Small intestine (tissue), 7 donors: ENCODE results near the gene GLB1L3. TPM values are rescaled to one million over a fixed set of nuclear protein-coding genes. Genes with fewer than 3 reads are reported as not detected.

Experiments
- DNase-seq, 2 donors: peaks; one replicate each; pipeline versions ENCODE4 v3.0.0 to v3.0.0-alpha.2; 2013
- FAIRE-seq: peaks from 2 replicates; lab custom pipeline; 2012; peaks lifted over from hg19 to GRCh38; lab: Jason Lieb, UNC
- H3K27ac ChIP-seq, 3 donors: one replicate each; pipeline ENCODE4 v1.5.1; 2013; ENCODE audit warnings: low read length in 2 of 3, mild to moderate bottlenecking in 2 of 3, control low read depth in 1 of 3, inconsistent platforms in 1 of 3, low read depth in 1 of 3, moderate library complexity in 1 of 3
- H3K27me3 ChIP-seq, 3 donors: one replicate each; pipeline ENCODE4 v1.6.1; 2013; ENCODE audit warnings: low read length in 3 of 3, inconsistent platforms in 1 of 3; ENCODE audit not compliant: control insufficient read depth in 3 of 3, insufficient read depth in 3 of 3
- H3K36me3 ChIP-seq, 3 donors: one replicate each; pipeline ENCODE4 v1.6.1; 2013; ENCODE audit warnings: low read length in 3 of 3, inconsistent platforms in 1 of 3, low read depth in 1 of 3, mild to moderate bottlenecking in 1 of 3, moderate library complexity in 1 of 3; ENCODE audit not compliant: control insufficient read depth in 3 of 3, insufficient read depth in 2 of 3
- H3K4me1 ChIP-seq, 3 donors: one replicate each; pipeline ENCODE4 v1.6.1; 2013; ENCODE audit warnings: low read length in 2 of 3, inconsistent platforms in 1 of 3, low read depth in 1 of 3, mild to moderate bottlenecking in 1 of 3, moderate library complexity in 1 of 3; ENCODE audit not compliant: control insufficient read depth in 3 of 3, insufficient read depth in 2 of 3
- H3K4me3 ChIP-seq, 3 donors: one replicate each; pipeline ENCODE4 v1.5.1; 2013; ENCODE audit warnings: low read length in 3 of 3, control low read depth in 1 of 3, inconsistent platforms in 1 of 3, low read depth in 1 of 3, mild to moderate bottlenecking in 1 of 3, moderate library complexity in 1 of 3
- H3K9me3 ChIP-seq, 2 donors: one replicate each; pipeline ENCODE4 v1.6.1; 2013; ENCODE audit warnings: low read depth in 1 of 2, low read length in 1 of 2; ENCODE audit not compliant: control insufficient read depth in 2 of 2, insufficient read depth in 1 of 2
- WGBS, 3 donors: extraction: QIAGEN DNeasy Blood & Tissue Kit; methylation state at CpG; one replicate each; pipeline ENCODE4 v1.1.7; 2013; 5-methylcytosine and 5-hydroxymethylcytosine counted together
- polyA plus RNA-seq, 4 donors: library from polyadenylated mRNA; stranded (reverse) in 3 of 4; unstranded in 1 of 4; fragments of 200-250 nt in 3 of 4; fragments of 120-200 nt in 1 of 4; gene quantifications; one replicate each; pipeline versions ENCODE4 v1.2.1 to v1.2.3, GENCODE V29; 2013
- donor health status: healthy with polysubstance abuse.
- donor health status: control.
- donor health status: control.
- donor health status: Bipolar disorder and iron deficiency.
- donor health status: healthy.

GLB1L3 gene
- polyA plus RNA-seq, 4 donors = 0.01 to 0.04 TPM; not detected in 2

DNA sequence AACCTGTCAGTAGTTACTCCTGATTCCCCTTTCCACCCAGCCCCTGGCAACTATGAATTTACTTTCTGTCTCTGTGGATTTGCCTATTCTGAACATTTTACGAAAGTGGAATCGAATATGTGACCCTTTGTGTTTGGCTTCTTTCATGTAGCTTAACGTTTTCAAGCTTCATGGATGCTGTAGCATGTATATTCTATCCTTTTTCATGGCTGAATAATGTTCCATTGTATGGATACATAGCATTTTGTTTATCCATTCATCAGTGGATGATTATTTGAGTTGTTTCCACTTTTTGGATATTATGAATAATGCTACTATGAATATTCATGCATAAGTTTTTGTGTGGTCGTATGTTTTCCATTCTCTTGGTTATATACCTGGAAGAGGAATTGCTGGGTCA lies 46.4 kb downstream of the GLB1L3 start:
- 82 to 86% (median 84%) methylated on average over 4 of the region's 4 CpGs for WGBS, 3 donors
- no peak for FAIRE-seq
- H3K4me3 ChIP-seq = no peak overlapping the region
- no peak for DNase-seq
- H3K36me3 ChIP-seq = no peaks in the 10 kb centered on the region
- H3K9me3 ChIP-seq = peaks cover 0 to 3% of the 10 kb centered on the region in 2 donors
- H3K27ac ChIP-seq = no peak overlapping the region
- H3K4me1 ChIP-seq = no peaks in the 10 kb centered on the region
- no peaks in the 10 kb centered on the region for H3K27me3 ChIP-seq

GRCh38 chr11:134328433-134328832 lies 52.3 kb downstream of the GLB1L3 start:
- no peak overlapping the region for H3K27ac ChIP-seq
- DNase-seq = no peak
- H3K4me1 ChIP-seq = peaks cover 0 to 6% (median 0%) of the 10 kb centered on the region in 3 donors
- H3K27me3 ChIP-seq = peaks cover 0 to 11% (median 3%) of the 10 kb centered on the region in 3 donors
- no peaks in the 10 kb centered on the region for H3K36me3 ChIP-seq
- no peaks in the 10 kb centered on the region for H3K9me3 ChIP-seq
- 83 to 100% (median 95%) methylated on average over 1 of the region's 1 CpG for WGBS, 3 donors
- FAIRE-seq = no peak
- H3K4me3 ChIP-seq = no peak overlapping the region

DNA sequence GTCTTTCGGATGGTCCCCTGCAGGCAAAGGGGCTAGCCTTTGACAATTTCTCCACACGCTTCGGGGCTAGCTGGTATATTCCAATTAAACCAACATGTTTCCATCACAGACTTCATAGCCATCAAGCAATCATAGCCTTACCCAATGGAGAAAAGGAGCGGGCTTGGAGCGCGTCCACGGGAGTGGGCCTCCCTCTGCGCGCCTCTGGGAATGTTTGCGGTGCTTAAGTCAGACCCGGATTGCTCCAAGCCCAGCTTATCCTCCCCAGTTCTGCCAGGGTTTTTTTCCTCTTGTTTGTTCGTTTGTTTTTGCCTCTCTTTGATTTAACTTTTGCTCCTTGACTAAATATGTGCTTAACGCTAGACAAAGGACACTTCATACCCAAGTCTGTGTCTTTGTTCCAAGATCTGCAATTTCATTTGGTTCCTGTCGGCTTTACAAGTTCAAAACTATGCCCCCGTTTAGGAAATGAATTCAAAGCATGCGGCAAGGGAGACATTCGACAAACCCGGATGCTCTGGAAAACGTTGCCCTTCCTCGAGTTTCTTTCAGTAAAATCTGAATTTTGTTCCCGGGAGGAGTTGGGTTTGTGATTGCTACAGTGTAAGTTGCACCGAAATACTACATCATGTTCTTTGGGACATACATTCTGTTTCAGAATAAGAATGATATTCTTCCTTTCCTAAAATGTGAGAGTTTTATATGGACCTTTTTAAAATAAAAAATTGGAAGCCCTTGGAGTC lies 54.6 kb downstream of the GLB1L3 start:
- 32 to 37% (median 34%) methylated on average over 22 of the region's 22 CpGs for WGBS, 3 donors
- no peak for FAIRE-seq
- H3K9me3 ChIP-seq = no peaks in the 10 kb centered on the region
- peak; percentile 12 to 31 for DNase-seq
- no peaks in the 10 kb centered on the region for H3K36me3 ChIP-seq
- H3K27me3 ChIP-seq = peaks cover 0 to 11% (median 3%) of the 10 kb centered on the region in 3 donors
- H3K4me1 ChIP-seq = peaks cover 0 to 6% (median 0%) of the 10 kb centered on the region in 3 donors
- H3K27ac ChIP-seq = no peak overlapping the region
- peak overlapping the region in 2 of 3 donors; percentile 30 to 41 for H3K4me3 ChIP-seq

DNA sequence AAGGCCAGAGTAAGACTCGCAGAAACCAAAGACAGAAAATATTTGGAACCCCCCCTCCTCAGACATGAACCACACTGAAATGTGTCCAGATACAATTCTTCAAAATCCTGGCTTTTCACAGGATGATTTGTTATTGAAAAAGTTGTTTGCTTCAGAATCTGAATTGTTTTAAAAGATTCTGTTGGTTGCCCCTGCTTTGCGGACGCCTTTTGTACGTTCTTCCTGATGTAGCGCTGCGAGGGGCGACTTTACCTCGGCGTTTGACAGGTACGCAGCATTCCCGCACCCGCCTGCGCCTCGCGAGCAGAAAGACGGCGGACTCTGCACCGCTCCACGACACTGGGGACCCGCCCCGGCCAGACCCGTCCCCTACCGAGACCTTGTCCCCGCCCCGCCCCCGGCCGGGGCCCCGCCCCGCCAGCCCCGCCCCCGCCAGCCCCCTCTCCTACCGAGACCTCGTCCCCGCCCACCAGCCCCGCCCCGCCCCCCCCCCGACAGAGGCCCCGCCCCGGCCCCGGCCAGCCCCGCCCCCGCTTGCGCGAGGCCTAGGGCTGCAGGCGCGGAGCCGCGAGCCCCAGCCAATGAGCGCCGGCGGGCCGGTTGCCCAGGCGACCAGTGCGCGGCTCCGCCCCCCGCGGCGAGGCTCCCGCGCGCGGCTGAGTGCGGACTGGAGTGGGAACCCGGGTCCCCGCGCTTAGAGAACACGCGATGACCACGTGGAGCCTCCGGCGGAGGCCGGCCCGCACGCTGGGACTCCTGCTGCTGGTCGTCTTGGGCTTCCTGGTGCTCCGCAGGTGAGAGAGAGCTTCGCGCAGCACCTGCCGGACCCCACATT lies 55.4 kb downstream of the GLB1L3 start, which contains the start of gene GLB1L2:
TSS of gene GLB1L2 (plus strand) at position 635 of the 835 bp plus-strand sequence. CDS start at position 709, 74 bp downstream.
- H3K9me3 ChIP-seq = no peaks in the 10 kb centered on the region
- no peaks in the 10 kb centered on the region for H3K36me3 ChIP-seq
- FAIRE-seq (no peak), DNase-seq (peak; percentile 84 to 85)
- peaks cover 0 to 6% (median 0%) of the 10 kb centered on the region in 3 donors for H3K4me1 ChIP-seq
- H3K27ac ChIP-seq = no peak within 1 kb of the TSS
- H3K4me3 ChIP-seq = peak within 1 kb of the TSS; percentile 40 to 60 (median 56)
- WGBS, 3 donors = 1% methylated on average over 59 to 80 of the region's 80 CpGs
- H3K27me3 ChIP-seq = peaks cover 0 to 11% (median 3%) of the 10 kb centered on the region in 3 donors

- Histone ChIP-seq H3K36me3 (no peaks in the 10 kb centered on the region), H3K27me3 (peaks cover 0 to 11% (median 3%) of the 10 kb centered on the region in 3 donors), H3K9me3 (no peaks in the 10 kb centered on the region), H3K4me3 (peak overlapping the region; percentile 40 to 60 (median 56)), H3K27ac (no peak overlapping the region), H3K4me1 (peaks cover 0 to 6% (median 0%) of the 10 kb centered on the region in 3 donors)
- WGBS, 3 donors = 0 to 1% (median 1%) methylated on average over 16 to 40 of the region's 40 CpGs
- FAIRE-seq (no peak), DNase-seq (peak; percentile 41 to 64)
Observed at GRCh38 chr11:134332189-134332631, 56.0 kb downstream of the GLB1L3 start.

GRCh38 chr11:134332782-134333181 lies 56.6 kb downstream of the GLB1L3 start:
- H3K9me3 ChIP-seq = no peaks in the 10 kb centered on the region
- H3K27me3 ChIP-seq = peaks cover 0 to 11% (median 3%) of the 10 kb centered on the region in 3 donors
- peaks cover 0 to 6% (median 0%) of the 10 kb centered on the region in 3 donors for H3K4me1 ChIP-seq
- FAIRE-seq (no peak), DNase-seq (no peak)
- peak overlapping the region in 1 of 3 donors; percentile 60 for H3K4me3 ChIP-seq
- H3K27ac ChIP-seq = no peak overlapping the region
- 74 to 93% (median 80%) methylated on average over 7 of the region's 7 CpGs for WGBS, 3 donors
- H3K36me3 ChIP-seq = no peaks in the 10 kb centered on the region

DNA sequence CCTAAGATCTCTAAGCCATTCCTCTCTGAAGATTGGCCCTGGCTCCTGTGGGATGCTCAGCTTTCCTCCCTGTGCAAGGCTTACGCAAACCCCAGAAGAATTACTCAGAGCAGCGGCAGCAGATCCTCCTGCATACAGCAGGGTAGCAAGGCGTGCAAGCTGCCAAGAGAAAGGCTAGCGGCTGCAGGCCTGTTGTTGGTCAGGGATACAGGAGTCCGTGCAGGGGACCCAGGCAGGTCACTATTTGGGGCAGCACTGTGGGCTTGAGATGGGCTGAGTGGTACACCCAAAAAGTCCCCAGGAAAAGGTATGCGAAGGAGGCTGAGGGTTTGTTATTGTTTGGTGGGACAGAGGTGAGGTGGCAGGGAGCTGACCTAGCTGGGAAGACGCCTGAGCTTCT lies 57.1 kb downstream of the GLB1L3 start:
- Histone ChIP-seq H3K4me1 (peaks cover 0 to 6% (median 0%) of the 10 kb centered on the region in 3 donors), H3K27me3 (peaks cover 0 to 11% (median 3%) of the 10 kb centered on the region in 3 donors), H3K9me3 (no peaks in the 10 kb centered on the region), H3K36me3 (no peaks in the 10 kb centered on the region), H3K27ac (no peak overlapping the region), H3K4me3 (no peak overlapping the region)
- DNase-seq (no peak), FAIRE-seq (no peak)
- WGBS, 3 donors = 79 to 95% (median 87%) methylated on average over 7 of the region's 7 CpGs

DNA sequence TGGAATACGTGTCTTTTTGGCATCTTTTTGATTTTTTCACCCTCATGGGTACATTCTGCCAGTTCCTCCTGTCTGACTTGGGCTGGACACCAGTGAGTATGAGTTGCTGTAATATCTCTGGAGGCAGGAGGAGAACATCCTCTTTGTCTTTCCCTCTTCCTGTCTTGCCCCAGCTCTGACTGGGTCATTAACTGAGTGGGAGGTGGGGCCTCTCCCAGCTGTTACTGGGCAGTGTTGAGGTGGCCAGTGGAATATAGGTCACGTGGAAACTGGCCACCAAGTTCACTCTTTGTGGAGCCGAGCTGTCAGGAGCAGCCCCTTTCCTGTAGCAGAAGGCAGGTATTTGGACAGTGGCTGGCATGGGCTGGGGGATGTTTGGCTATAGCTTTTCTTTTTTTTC lies 57.8 kb downstream of the GLB1L3 start:
- peaks cover 0 to 11% (median 3%) of the 10 kb centered on the region in 3 donors for H3K27me3 ChIP-seq
- H3K36me3 ChIP-seq = no peaks in the 10 kb centered on the region
- FAIRE-seq (no peak), DNase-seq (no peak)
- no peaks in the 10 kb centered on the region for H3K9me3 ChIP-seq
- WGBS, 3 donors = 63 to 96% (median 71%) methylated on average over 3 of the region's 3 CpGs
- no peak overlapping the region for H3K27ac ChIP-seq
- no peak overlapping the region for H3K4me3 ChIP-seq
- peaks cover 0 to 6% (median 0%) of the 10 kb centered on the region in 3 donors for H3K4me1 ChIP-seq
